Adrenal gland (tissue), 12 donors: ENCODE results near the gene ATRIP. TPM values are rescaled to one million over a fixed set of nuclear protein-coding genes. Genes with fewer than 3 reads are reported as not detected.

Experiments used
- DNase-seq, 7 donors: peaks; one replicate each; pipeline ENCODE4 v3.0.0-alpha.2; 2019 to 2020
- H3K27ac ChIP-seq, 5 donors: fragments of 200-600 bp; sonication (generic) in 4 of 5; 1 replicate in 3 of 5; 2 replicates in 2 of 5; pipeline versions ENCODE4 v1.5.1 to v1.8.0; 2016 to 2020; ENCODE audit warnings: mild to moderate bottlenecking in 1 of 5
- H3K27me3 ChIP-seq: fragments of 200-600 bp; 2 replicates; pipeline ENCODE4 v1.8.0; 2021
- H3K36me3 ChIP-seq, 2 donors: fragments of 200-600 bp; replicated peaks in 1 of 2; 1 replicate in 1 of 2; 2 replicates in 1 of 2; pipeline versions ENCODE4 v1.5.1 to v1.8.0; 2018 to 2022
- H3K4me1 ChIP-seq, 2 donors: fragments of 200-600 bp; replicated peaks in 1 of 2; 1 replicate in 1 of 2; 2 replicates in 1 of 2; pipeline versions ENCODE4 v1.5.1 to v1.8.0; 2018 to 2021
- H3K4me3 ChIP-seq, 4 donors: fragments of 200-600 bp; sonication (generic) in 3 of 4; one replicate each; pipeline ENCODE4 v1.5.1; 2016 to 2018
- H3K9me3 ChIP-seq, 3 donors: fragments of 200-600 bp; sonication (generic) in 1 of 3; replicated peaks in 1 of 3; 1 replicate in 2 of 3; 2 replicates in 1 of 3; pipeline versions ENCODE4 v1.5.1 to v1.8.0; 2016 to 2021
- POLR2A ChIP-seq, 2 donors: fragments of 450-650 bp; IDR thresholded peaks; one replicate each; pipeline ENCODE4 v1.6.1; 2017; ENCODE audit warnings: antibody characterized with exemption in 2 of 2, mild to moderate bottlenecking in 2 of 2, moderate library complexity in 1 of 2
- WGBS, 4 donors: extraction: QIAGEN DNeasy Blood & Tissue Kit in 2 of 4; methylation state at CpG; one replicate each; pipeline versions ENCODE4 v1.1.5 to v1.1.7; 2013 to 2017; 5-methylcytosine and 5-hydroxymethylcytosine counted together
- intact Hi-C, 2 donors: fragments of 100-400 bp; cut with DNase I; formaldehyde crosslinking; loops; one replicate each; pipeline versions ENCODE4 v1.14.1 to v1.15.0; 2022 to 2023
- polyA plus RNA-seq, 3 donors: library from polyadenylated mRNA; stranded (reverse); fragments of 200-250 nt in 2 of 3; fragments of 350-450 nt in 1 of 3; fragmentation: Illumina TruSeq in 1 of 3; extraction: RNeasy Lipid Tissue Mini Kit (QIAGEN cat#74804) in 1 of 3; gene quantifications; one replicate each; pipeline ENCODE4 v1.2.3, GENCODE V29; 2013 to 2014
- total RNA-seq, 9 donors: library from RNA; depleted of rRNA in 4 of 9; stranded (reverse); fragments of >200 nt in 4 of 9; fragments of 120-200 nt in 1 of 9; fragmentation: NEBNext Ultra II Directional in 1 of 9; extraction: Animal tissue kit (Norgen Biotek cat#: 25700) in 1 of 9; gene quantifications; one replicate each; pipeline versions ENCODE4 v1.1.0 to v1.2.4, GENCODE V29; 2013 to 2023
- TF ChIP-seq, protein P1 (sequence below), 6 experiments: fragments of 450-650 bp in 4 of 6; fragments of 200-600 bp in 2 of 6; sonication (generic) in 1 of 6; IDR thresholded peaks; 1 replicate in 5 of 6; 2 replicates in 1 of 6; pipeline versions ENCODE4 v1.5.1 to v1.8.0; 2016 to 2021; ENCODE audit warnings: antibody characterized with exemption in 6 of 6, mild to moderate bottlenecking in 2 of 6, moderate library complexity in 1 of 6
- donor health status: healthy with polysubstance abuse.
- donor health status: Bipolar disorder and iron deficiency.
- donor health status: DM: yes; HTN: yes; CAD: no.
- donor health status: DM: no; HTN: no; CAD: no.
- donor health status: DM: no; HTN: no; CAD: no.
- donor health status: DM: yes; HTN: yes; CAD: no.

Gene ATRIP
- total and polyA plus RNA-seq, 12 donors: 5.1 to 15.9 (median 6.8) TPM

- H3K4me1 ChIP-seq: peaks cover 27 to 33% of the 10 kb centered on the region in 2 donors
- 78 to 86% (median 79%) methylated on average over 2 to 9 of the region's 9 CpGs for WGBS, 4 donors
- DNase-seq: peak in 1 of 7 donors; percentile 24
- H3K27ac ChIP-seq: no peak overlapping the region
- H3K36me3 ChIP-seq: peaks cover 0 to 54% of the 10 kb centered on the region in 2 donors
- no peaks in the 10 kb centered on the region for H3K27me3 ChIP-seq
- intact Hi-C loops: loop anchor here (2.0 to 5.0 kb wide), 2 partner anchors 85 to 89 kb away; no protein-coding TSS in a partner anchor
- TF ChIP-seq POLR2A (IDR thresholded peaks at IDR 0.05): no peak
- TF ChIP-seq, protein P1, sequence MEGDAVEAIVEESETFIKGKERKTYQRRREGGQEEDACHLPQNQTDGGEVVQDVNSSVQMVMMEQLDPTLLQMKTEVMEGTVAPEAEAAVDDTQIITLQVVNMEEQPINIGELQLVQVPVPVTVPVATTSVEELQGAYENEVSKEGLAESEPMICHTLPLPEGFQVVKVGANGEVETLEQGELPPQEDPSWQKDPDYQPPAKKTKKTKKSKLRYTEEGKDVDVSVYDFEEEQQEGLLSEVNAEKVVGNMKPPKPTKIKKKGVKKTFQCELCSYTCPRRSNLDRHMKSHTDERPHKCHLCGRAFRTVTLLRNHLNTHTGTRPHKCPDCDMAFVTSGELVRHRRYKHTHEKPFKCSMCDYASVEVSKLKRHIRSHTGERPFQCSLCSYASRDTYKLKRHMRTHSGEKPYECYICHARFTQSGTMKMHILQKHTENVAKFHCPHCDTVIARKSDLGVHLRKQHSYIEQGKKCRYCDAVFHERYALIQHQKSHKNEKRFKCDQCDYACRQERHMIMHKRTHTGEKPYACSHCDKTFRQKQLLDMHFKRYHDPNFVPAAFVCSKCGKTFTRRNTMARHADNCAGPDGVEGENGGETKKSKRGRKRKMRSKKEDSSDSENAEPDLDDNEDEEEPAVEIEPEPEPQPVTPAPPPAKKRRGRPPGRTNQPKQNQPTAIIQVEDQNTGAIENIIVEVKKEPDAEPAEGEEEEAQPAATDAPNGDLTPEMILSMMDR (IDR thresholded peaks at IDR 0.05): no peak
- no peak overlapping the region for H3K4me3 ChIP-seq
- no peaks in the 10 kb centered on the region for H3K9me3 ChIP-seq
Measured at GRCh38 chr3:48463703-48464102, 17.2 kb downstream of the ATRIP start.

DNA sequence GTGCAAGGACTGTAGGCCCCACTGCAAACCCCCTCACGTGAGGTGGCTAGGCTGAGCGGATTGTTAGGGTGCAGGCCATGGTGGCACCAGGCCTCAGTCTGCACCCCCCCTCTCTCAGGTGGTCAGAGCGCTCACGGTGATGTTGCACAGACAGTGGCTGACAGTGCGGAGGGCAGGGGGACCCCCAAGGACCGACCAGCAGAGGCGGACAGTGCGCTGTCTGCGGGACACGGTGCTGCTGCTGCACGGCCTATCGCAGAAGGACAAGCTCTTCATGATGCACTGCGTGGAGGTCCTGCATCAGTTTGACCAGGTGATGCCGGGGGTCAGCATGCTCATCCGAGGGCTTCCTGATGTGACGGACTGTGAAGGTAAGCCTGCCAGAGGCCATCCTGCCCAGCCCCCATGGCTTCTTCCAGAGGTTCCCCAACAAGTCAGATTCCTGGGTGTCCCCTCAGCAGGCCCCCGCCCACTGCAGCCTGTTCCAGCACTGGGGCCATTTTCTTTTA lies 18.2 kb downstream of the ATRIP start:
- TF ChIP-seq POLR2A (IDR thresholded peaks at IDR 0.05): no peak
- TF ChIP-seq, protein P1 (IDR thresholded peaks at IDR 0.05): no peak
- Histone ChIP-seq H3K9me3 (no peaks in the 10 kb centered on the region), H3K4me3 (no peak overlapping the region), H3K27ac (peak overlapping the region in 4 of 5 donors; percentile 98 to 100 (median 100)), H3K4me1 (peaks cover 27 to 44% of the 10 kb centered on the region in 2 donors), H3K36me3 (peaks cover 0 to 53% of the 10 kb centered on the region in 2 donors), H3K27me3 (no peaks in the 10 kb centered on the region)
- peak in 4 of 7 donors; percentile 46 to 73 (median 52) for DNase-seq
- 89 to 97% (median 94%) methylated on average over 5 to 17 of the region's 17 CpGs for WGBS, 4 donors
- intact Hi-C loops: loop anchor here (2.0 to 5.0 kb wide), 3 partner anchors 38 to 88 kb away; partner anchors contain the start of gene SHISA5 (in 1 of the 2)

GRCh38 chr3:48465237-48465530 lies 18.6 kb downstream of the ATRIP start:
- H3K36me3 ChIP-seq: peaks cover 0 to 50% of the 10 kb centered on the region in 2 donors

More at GRCh38 chr3:48465237-48465530, 18.6 kb downstream of the ATRIP start:
- Histone ChIP-seq H3K4me3 (no peak overlapping the region), H3K4me1 (peaks cover 27 to 48% of the 10 kb centered on the region in 2 donors), H3K27ac (peak overlapping the region in 4 of 5 donors; percentile 98 to 100 (median 100)), H3K9me3 (no peaks in the 10 kb centered on the region), H3K27me3 (no peaks in the 10 kb centered on the region)
- DNase-seq: no peak
- WGBS, 4 donors: 7 to 25% (median 12%) methylated on average over 7 of the region's 7 CpGs
- TF ChIP-seq POLR2A (IDR thresholded peaks at IDR 0.05): no peak
- TF ChIP-seq, protein P1 (IDR thresholded peaks at IDR 0.05): no peak
- intact Hi-C loops: loop anchor here (2.0 to 5.0 kb wide), 2 partner anchors 37 to 84 kb away; partner anchors contain the start of gene SHISA5 (in 1 of the 2)
